Osteocyte (in vitro differentiated cells): ENCODE results near the gene CCKAR. TPM values are rescaled to one million over a fixed set of nuclear protein-coding genes. Genes with fewer than 3 reads are reported as not detected.
A peak's percentile ranks its signal among the peaks of the same experiment; 100 is the strongest.

ENCODE experiments used
- DNase-seq: peaks from one replicate; pipeline ENCODE4 v3.0.0; 2021; ENCODE audit warnings: mixed read lengths; ENCODE audit not compliant: unreplicated experiment; ENCODE audit errors: extremely low spot score
- H3K27ac Mint-ChIP-seq: one replicate; pipeline ENCODE4 v1.8.0; 2021; ENCODE audit warnings: mild to moderate bottlenecking, mixed read lengths; ENCODE audit not compliant: unreplicated experiment
- H3K27me3 Mint-ChIP-seq: one replicate; pipeline ENCODE4 v1.8.0; 2021; ENCODE audit warnings: mixed read lengths; ENCODE audit not compliant: unreplicated experiment
- H3K36me3 Mint-ChIP-seq: one replicate; pipeline ENCODE4 v1.8.0; 2021; ENCODE audit warnings: mixed read lengths; ENCODE audit not compliant: unreplicated experiment
- H3K4me1 Mint-ChIP-seq: one replicate; pipeline ENCODE4 v1.8.0; 2021; ENCODE audit warnings: mixed read lengths; ENCODE audit not compliant: unreplicated experiment
- H3K4me3 Mint-ChIP-seq: one replicate; pipeline ENCODE4 v1.8.0; 2021; ENCODE audit warnings: mild to moderate bottlenecking, moderate library complexity, mixed read lengths; ENCODE audit not compliant: unreplicated experiment
- H3K9me3 Mint-ChIP-seq: one replicate; pipeline ENCODE4 v1.8.0; 2021; ENCODE audit warnings: mixed read lengths; ENCODE audit not compliant: unreplicated experiment
- total RNA-seq: library from RNA; stranded (reverse); gene quantifications from 2 replicates; pipeline ENCODE4 v1.2.1, GENCODE V29; 2021
- TF ChIP-seq, protein P1 (sequence below): fragments of 200-600 bp; sonication (generic); IDR thresholded peaks from 2 replicates; pipeline ENCODE4 v1.5.0; 2021; ENCODE audit warnings: antibody characterized with exemption, mild to moderate bottlenecking, moderate library complexity

CCKAR gene
- total RNA-seq, 1 donor from 2014 or later = not detected

DNA sequence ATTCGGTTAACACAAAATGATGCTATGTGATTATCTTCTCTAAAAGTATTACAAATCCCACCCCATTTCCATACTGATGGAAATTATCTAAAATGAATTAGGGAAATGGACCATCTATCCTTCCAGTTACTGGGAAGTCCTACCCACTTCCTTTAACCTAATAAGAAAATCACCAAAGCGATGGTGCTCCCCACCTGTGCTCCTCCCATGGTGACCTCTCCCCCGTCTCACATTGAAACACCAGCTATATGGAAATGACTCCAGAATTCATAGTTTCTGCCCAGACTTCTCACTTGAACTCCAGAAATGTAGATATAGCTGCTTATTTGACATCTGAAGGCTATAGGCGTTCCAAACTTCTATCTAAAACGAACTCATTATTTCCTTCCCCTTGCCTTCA lies 48.5 kb downstream of the CCKAR start:
- peaks cover 26% of the 10 kb centered on the region for H3K9me3 Mint-ChIP-seq
- no peak for DNase-seq
- H3K27me3 Mint-ChIP-seq = peaks cover 2% of the 10 kb centered on the region
- H3K4me3 Mint-ChIP-seq = no peak overlapping the region
- TF ChIP-seq, protein P1, sequence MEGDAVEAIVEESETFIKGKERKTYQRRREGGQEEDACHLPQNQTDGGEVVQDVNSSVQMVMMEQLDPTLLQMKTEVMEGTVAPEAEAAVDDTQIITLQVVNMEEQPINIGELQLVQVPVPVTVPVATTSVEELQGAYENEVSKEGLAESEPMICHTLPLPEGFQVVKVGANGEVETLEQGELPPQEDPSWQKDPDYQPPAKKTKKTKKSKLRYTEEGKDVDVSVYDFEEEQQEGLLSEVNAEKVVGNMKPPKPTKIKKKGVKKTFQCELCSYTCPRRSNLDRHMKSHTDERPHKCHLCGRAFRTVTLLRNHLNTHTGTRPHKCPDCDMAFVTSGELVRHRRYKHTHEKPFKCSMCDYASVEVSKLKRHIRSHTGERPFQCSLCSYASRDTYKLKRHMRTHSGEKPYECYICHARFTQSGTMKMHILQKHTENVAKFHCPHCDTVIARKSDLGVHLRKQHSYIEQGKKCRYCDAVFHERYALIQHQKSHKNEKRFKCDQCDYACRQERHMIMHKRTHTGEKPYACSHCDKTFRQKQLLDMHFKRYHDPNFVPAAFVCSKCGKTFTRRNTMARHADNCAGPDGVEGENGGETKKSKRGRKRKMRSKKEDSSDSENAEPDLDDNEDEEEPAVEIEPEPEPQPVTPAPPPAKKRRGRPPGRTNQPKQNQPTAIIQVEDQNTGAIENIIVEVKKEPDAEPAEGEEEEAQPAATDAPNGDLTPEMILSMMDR = no peak
- peaks cover 20% of the 10 kb centered on the region for H3K36me3 Mint-ChIP-seq
- H3K4me1 Mint-ChIP-seq = peaks cover 5% of the 10 kb centered on the region
- no peak overlapping the region for H3K27ac Mint-ChIP-seq

DNA sequence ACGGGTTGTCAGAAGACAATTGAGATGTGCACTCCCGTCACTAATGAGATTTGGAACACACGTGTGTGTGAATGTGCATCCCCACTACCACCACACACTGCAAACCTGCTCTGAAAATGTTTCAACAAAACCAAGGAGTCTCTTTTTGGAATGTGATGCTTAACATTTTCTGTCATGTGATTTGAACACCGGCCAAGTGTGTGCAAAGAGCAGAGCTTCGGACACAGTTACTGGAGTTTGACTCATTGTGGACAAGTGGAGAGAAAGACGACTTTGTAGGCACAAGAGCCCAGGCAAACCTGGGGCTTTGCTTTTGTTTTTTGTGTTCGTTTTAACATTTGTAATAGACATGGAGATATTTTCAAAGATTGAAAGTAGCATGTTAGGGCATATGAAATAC lies 49.2 kb downstream of the CCKAR start:
- no peak overlapping the region for H3K27ac Mint-ChIP-seq
- peaks cover 5% of the 10 kb centered on the region for H3K4me1 Mint-ChIP-seq
- peaks cover 26% of the 10 kb centered on the region for H3K36me3 Mint-ChIP-seq
- TF ChIP-seq, protein P1 = no peak
- DNase-seq = no peak
- peaks cover 21% of the 10 kb centered on the region for H3K9me3 Mint-ChIP-seq
- H3K4me3 Mint-ChIP-seq = no peak overlapping the region
- H3K27me3 Mint-ChIP-seq = peaks cover 2% of the 10 kb centered on the region

DNA sequence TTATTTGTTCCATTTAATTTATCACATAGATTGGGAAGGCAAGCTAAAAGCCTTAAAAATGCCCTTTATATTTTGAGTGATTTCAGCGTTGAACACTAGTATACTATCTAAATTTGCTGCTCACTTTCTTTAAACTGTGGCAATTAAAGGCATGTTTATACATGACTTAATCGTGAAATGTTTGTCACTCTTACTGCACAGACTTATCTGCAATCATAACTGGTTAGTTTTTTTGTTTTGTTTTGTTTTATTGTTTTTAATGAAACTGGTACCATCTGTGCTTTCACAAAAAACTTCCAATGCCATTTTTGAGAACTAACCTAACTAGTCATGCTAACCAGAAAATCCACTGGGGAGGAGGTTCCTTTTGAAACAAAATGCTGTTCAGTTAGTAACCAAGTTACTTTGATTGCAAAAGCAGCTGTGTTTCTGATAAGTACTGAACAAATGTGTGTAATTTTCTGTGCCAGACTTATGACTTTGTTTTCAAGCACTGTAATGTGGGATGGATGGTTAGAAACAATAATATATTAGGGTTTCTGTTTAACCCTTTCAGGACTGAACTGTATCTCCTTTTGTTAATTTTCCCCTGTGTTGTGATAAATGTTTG lies 56.1 kb downstream of the CCKAR start:
- no peak overlapping the region for H3K27ac Mint-ChIP-seq
- H3K27me3 Mint-ChIP-seq = no peaks in the 10 kb centered on the region
- peaks cover 24% of the 10 kb centered on the region for H3K4me1 Mint-ChIP-seq
- H3K36me3 Mint-ChIP-seq = peaks cover 48% of the 10 kb centered on the region
- no peak for DNase-seq
- H3K4me3 Mint-ChIP-seq = no peak overlapping the region
- no peaks in the 10 kb centered on the region for H3K9me3 Mint-ChIP-seq
- TF ChIP-seq, protein P1 = no peak

DNA sequence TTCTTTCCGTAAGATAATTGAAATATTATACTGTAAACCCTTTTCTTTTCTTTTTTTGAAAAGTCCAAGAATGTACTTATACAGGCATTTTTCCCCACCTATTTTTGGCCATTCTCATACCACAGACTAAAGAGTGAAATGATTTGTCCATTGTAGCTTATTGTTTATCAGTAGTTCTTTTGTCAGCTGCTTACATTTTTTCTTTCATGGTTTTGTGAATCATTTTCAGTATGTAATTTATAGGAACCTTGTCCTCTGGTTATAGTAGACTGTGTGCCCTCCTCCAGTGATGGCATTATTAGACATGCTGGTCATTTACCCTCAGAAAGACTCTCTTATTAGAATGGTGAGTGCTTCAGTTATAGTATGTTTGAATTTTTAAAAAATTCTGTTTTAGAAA lies 56.7 kb downstream of the CCKAR start:
- H3K4me1 Mint-ChIP-seq = peaks cover 24% of the 10 kb centered on the region
- TF ChIP-seq, protein P1 = no peak
- no peak overlapping the region for H3K4me3 Mint-ChIP-seq
- no peak for DNase-seq
- no peaks in the 10 kb centered on the region for H3K9me3 Mint-ChIP-seq
- no peaks in the 10 kb centered on the region for H3K27me3 Mint-ChIP-seq
- peaks cover 49% of the 10 kb centered on the region for H3K36me3 Mint-ChIP-seq
- peak overlapping the region; percentile 23 for H3K27ac Mint-ChIP-seq

DNA sequence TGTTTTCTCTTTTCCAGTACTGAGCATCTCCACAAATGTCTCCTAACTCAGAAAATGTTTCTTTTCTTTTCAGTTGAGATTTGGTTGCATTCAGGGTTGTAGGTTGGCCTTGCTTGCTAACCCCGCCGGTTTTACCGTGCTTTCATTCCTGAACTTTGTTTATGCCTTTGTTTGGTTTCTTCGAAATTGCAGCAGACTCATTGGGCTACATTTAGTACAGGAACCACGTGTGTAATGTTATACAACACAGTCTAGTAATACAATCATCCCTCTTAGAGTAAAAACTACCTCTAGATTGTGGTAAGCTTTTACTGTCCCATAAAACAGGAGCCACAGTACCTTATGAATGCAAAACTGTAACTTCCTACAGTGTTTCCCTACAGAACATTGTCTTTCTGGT lies 57.9 kb downstream of the CCKAR start:
- Mint-ChIP-seq H3K36me3 (peaks cover 49% of the 10 kb centered on the region), H3K9me3 (no peaks in the 10 kb centered on the region), H3K4me3 (no peak overlapping the region), H3K27me3 (no peaks in the 10 kb centered on the region), H3K27ac (peak overlapping the region; percentile 31), H3K4me1 (peaks cover 24% of the 10 kb centered on the region)
- no peak for DNase-seq
- TF ChIP-seq, protein P1 = no peak
